ENCODE measurements around the gene CLDN18. TPM values are rescaled to one million over a fixed set of nuclear protein-coding genes. Genes with fewer than 3 reads are reported as not detected.
A peak's percentile ranks its signal among the peaks of the same experiment; 100 is the strongest.

Gene CLDN18
- total RNA-seq (not detected), total RNA-seq (0 reads per million in 2 donors)

DNA sequence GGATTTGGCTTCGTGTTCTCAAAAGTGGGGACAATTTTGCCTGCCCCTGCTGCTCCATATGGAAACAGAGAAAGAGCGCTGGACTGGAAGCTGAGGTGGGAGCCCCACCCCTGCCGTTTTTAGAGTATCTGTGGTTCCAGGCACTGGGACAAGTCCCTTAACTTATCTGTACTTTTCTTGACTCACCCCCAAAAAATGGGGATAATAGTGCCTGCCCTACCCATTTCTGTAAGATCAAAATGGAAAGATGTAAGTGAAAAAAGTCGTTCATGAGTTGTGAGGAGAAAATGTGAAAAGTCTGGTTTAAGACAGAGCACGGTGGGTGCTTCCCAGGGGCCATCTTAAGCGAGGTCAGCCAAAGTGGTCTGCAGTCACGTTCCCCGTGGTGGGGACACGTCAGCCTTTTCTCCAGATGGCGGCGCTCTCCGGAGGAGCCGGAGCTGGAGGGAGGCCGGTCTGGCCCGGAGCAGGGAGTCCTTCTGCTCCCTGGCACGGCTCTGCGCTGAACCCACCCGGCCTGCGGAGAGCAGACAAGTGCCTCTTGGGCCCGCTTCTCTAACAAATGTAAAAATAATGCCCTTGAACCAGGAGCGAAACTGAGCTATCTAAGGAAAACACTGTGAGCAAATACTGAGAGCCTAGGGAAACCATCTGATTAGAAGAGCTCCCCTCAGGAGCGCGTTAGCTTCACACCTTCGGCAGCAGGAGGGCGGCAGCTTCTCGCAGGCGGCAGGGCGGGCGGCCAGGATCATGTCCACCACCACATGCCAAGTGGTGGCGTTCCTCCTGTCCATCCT lies at the start of gene CLDN18:
CLDN18 (plus strand) TSS at position 690 of the 797 bp plus-strand sequence; CDS start at position 751, 61 bp downstream.
- no peak within 1 kb of the TSS for H3K4me3 Mint-ChIP-seq

DNA sequence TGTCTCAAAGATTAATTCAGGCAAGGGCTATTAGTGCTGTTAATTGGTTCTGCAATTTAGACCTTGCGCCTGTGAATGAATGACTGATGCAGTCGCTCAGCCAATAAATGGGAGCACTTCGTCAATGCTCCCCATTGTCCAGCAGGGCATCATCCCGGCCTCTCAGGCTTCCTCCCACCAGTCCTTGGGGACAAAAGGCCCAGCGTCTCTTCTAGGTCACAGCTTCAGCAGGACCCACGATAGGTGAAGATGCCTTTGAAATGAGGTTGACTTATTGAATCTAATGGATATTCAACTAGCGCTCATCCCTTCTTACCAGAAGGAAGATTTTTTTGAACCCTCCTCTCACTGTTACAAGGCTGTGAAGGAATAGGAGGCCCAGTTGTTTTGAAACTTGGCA lies 47.7 kb upstream of the CLDN18 start:
- no peak overlapping the region for H3K27ac Mint-ChIP-seq
- H3K4me1 Mint-ChIP-seq: no peaks in the 10 kb centered on the region
- DNase-seq (no peak), ATAC-seq (no peak)
- no peak overlapping the region for H3K4me3 Mint-ChIP-seq
- peaks cover 15% of the 10 kb centered on the region for H3K27me3 Mint-ChIP-seq
- no peaks in the 10 kb centered on the region for H3K9me3 ChIP-seq (ENCODE audit: control insufficient read depth, low read length, poor library complexity, severe bottlenecking)
- no peaks in the 10 kb centered on the region for H3K36me3 Mint-ChIP-seq (ENCODE audit: low read depth)

More for the DNA sequence above, at the start of gene CLDN18:
- Mint-ChIP-seq H3K36me3 (ENCODE audit: low read depth) (no peaks in the 10 kb centered on the region), H3K27ac (no peak within 1 kb of the TSS), H3K27me3 (peaks cover 11% of the 10 kb centered on the region), H3K4me1 (no peaks in the 10 kb centered on the region)
- DNase-seq: no peak
- H3K9me3 ChIP-seq (ENCODE audit: control insufficient read depth, low read length, poor library complexity, severe bottlenecking): no peaks in the 10 kb centered on the region
- ATAC-seq: no peak

DNA sequence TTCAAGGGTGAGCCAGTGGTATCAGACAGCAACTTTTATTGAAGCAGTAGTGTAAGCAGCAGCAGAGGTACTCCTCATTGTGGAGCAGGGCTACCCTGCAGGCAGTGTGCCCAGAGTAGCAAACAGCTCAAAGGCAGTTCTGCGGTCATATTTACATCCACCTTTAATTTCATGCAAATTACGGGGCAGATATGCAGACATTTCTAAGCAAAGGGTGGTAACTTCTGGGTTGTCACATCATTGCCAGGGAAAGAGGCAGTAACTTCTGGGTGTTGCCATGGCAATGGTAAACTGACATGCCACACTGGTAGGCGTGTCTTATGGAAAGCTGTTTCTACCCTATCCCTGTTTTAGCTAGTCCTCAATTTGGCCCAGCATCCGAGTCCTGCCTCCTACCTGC lies 46.5 kb upstream of the CLDN18 start:
- no peaks in the 10 kb centered on the region for H3K36me3 Mint-ChIP-seq (ENCODE audit: low read depth)
- no peak overlapping the region for H3K27ac Mint-ChIP-seq
- peaks cover 9% of the 10 kb centered on the region for H3K27me3 Mint-ChIP-seq
- DNase-seq (no peak), ATAC-seq (no peak)
- no peaks in the 10 kb centered on the region for H3K4me1 Mint-ChIP-seq
- H3K4me3 Mint-ChIP-seq: no peak overlapping the region
- H3K9me3 ChIP-seq (ENCODE audit: control insufficient read depth, low read length, poor library complexity, severe bottlenecking): no peaks in the 10 kb centered on the region

DNA sequence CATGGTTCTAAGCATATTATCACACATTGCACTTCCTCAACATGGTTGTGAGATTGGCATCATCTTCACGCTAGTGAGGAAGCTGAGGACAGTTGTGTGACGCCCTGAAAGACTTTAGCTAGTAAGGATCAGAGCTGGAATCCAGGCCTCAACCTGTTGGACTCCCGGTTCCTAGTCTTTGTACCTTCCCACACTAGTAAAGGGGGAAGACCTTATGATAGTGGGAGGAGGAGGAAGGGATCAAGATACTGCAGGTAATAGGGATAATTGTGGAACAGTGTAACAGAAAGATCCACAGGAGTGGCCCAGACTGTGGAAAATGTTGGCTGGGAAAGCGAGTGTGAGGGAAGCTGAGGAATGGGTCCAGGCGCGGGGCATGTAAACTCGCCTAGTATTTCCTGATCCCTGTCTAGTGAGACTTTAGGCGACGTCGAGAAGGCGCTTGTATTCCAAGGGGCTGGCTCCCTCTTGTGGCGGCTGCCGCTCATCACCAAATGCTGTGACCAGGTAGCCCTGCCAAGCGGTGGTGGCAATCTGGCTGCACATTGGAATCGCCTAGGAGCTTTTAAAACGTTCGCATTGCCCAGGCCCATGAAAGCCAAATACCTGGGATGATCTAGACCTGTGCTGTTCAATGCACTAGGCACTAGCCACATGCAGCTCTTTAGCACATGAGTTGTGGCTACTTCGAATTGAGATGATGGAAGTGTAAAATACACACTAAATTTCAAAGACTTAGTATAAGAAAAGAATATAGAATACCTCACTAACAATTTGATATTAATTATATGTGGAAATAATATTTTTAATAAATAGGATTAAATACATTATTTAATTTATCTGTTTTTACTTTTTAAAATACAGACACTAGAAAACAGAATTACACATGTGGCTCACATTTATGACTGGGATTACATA lies 38.8 kb upstream of the CLDN18 start:
- Mint-ChIP-seq H3K27me3 (no peaks in the 10 kb centered on the region), H3K4me1 (no peaks in the 10 kb centered on the region), H3K36me3 (ENCODE audit: low read depth) (no peaks in the 10 kb centered on the region), H3K27ac (no peak overlapping the region), H3K4me3 (no peak overlapping the region)
- no peaks in the 10 kb centered on the region for H3K9me3 ChIP-seq (ENCODE audit: control insufficient read depth, low read length, poor library complexity, severe bottlenecking)
- DNase-seq (peak; percentile 15 to 18 (median 16)), ATAC-seq (peak; percentile 57)

DNA sequence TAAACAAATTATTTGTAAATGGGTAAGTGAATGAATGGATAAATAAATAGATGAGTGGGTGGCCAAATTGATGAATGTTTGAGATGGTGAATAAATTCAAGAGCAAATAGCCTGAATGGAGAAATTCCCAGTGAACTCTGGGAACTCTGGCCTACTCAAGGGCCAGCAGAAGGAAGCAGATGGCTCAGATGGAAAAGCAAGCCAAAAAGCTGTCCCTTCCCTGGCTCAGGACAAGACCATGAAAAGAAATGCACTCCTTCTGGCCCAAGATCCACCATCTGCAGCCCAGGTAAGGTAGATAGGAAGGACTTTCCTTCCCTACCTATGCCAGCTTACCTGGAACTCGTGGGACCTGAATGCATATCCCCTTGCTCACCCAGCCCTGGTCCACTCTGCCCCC lies 37.6 kb upstream of the CLDN18 start:
- no peaks in the 10 kb centered on the region for H3K36me3 Mint-ChIP-seq (ENCODE audit: low read depth)
- no peaks in the 10 kb centered on the region for H3K9me3 ChIP-seq (ENCODE audit: control insufficient read depth, low read length, poor library complexity, severe bottlenecking)
- no peak overlapping the region for H3K27ac Mint-ChIP-seq
- no peak for ATAC-seq
- DNase-seq: no peak
- H3K27me3 Mint-ChIP-seq: no peaks in the 10 kb centered on the region
- no peak overlapping the region for H3K4me3 Mint-ChIP-seq
- no peaks in the 10 kb centered on the region for H3K4me1 Mint-ChIP-seq

DNA sequence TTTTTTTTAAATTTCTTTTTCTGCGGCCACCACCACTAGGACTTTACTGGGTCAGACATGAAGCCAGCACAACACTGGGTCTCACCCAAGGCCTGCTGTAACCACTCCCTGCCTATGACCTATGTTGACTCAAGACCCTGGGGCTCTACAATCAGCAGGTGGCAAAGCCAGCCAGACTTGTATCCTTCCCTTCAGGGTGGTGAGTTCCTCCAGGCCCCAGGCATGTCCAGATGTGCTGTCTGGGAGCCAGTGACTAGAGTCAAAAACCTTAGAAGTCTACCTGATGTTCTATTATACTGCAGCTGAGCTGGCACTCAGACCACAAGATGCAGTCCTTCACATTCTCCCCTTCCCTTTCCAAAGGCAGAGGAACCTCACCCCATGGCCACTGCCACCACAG lies 31.6 kb upstream of the CLDN18 start:
- H3K27ac Mint-ChIP-seq: no peak overlapping the region
- no peaks in the 10 kb centered on the region for H3K36me3 Mint-ChIP-seq (ENCODE audit: low read depth)
- no peaks in the 10 kb centered on the region for H3K4me1 Mint-ChIP-seq
- ATAC-seq: no peak
- H3K4me3 Mint-ChIP-seq: no peak overlapping the region
- H3K9me3 ChIP-seq (ENCODE audit: control insufficient read depth, low read length, poor library complexity, severe bottlenecking): no peaks in the 10 kb centered on the region
- DNase-seq: no peak
- no peaks in the 10 kb centered on the region for H3K27me3 Mint-ChIP-seq

DNA sequence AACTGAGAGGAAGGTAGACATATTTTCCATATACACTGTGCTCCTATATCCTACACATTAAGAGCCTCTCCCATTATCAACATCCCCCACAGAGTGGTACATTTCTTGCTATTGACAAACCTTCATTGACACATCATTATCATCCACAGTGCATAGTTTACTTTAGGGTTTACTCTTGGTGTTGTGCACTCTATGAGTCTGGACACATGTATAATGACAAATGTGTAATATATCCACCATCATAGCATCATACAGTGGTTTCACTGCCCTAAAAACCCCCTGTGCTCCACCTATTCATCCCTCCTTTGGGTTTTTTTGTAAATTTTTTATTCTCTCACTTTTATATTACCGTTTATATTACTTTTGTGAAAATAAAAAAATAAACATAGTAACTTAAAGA lies 22.2 kb upstream of the CLDN18 start:
- Mint-ChIP-seq H3K36me3 (ENCODE audit: low read depth) (no peaks in the 10 kb centered on the region), H3K4me1 (no peaks in the 10 kb centered on the region), H3K27me3 (no peaks in the 10 kb centered on the region), H3K27ac (no peak overlapping the region), H3K4me3 (no peak overlapping the region)
- no peaks in the 10 kb centered on the region for H3K9me3 ChIP-seq (ENCODE audit: control insufficient read depth, low read length, poor library complexity, severe bottlenecking)
- ATAC-seq: no peak
- DNase-seq: no peak

DNA sequence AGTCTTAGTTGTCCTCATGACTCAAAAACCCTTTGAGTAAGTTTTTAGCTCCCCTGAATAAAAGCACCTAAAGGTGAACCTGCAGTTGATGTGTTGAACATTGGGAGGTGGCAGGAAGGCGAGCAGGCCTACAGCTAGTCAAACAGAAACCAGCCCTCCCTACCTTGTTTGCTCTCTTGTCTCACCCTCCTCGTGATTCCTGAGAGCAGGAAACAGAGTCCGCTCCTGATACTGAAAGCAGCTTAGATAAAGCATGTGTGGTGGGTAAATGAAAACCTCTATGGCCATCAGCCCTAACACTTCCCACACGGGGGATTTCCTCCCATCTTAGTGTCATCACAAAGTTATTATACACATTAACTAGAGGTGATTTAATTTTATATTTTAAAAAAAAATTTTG lies 21.8 kb upstream of the CLDN18 start:
- DNase-seq (no peak), ATAC-seq (no peak)
- Mint-ChIP-seq H3K36me3 (ENCODE audit: low read depth) (no peaks in the 10 kb centered on the region), H3K27me3 (no peaks in the 10 kb centered on the region), H3K4me3 (no peak overlapping the region), H3K27ac (no peak overlapping the region), H3K4me1 (no peaks in the 10 kb centered on the region)
- H3K9me3 ChIP-seq (ENCODE audit: control insufficient read depth, low read length, poor library complexity, severe bottlenecking): no peaks in the 10 kb centered on the region

DNA sequence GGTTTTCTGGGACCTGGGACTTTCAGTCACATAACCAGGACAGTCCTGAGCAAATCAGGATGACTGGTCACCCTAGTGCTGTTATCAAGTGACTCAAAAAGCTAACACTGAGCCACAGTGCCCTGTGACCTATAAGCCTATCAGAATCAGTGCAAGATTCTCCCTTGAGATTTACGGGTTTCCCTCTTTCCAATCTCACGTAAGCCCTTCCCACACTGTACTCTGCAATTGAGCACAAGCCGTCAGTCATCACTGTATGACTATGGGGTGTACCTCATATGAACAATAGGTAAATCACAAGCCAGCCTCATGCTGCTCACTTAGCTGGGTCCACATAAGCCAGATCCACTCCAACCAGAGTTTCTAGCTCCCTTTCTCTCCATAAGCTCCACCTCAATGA lies 21.0 kb upstream of the CLDN18 start:
- H3K4me3 Mint-ChIP-seq: no peak overlapping the region
- no peak overlapping the region for H3K27ac Mint-ChIP-seq
- no peaks in the 10 kb centered on the region for H3K27me3 Mint-ChIP-seq
- H3K9me3 ChIP-seq (ENCODE audit: control insufficient read depth, low read length, poor library complexity, severe bottlenecking): no peaks in the 10 kb centered on the region
- DNase-seq (no peak), ATAC-seq (no peak)
- no peaks in the 10 kb centered on the region for H3K36me3 Mint-ChIP-seq (ENCODE audit: low read depth)
- H3K4me1 Mint-ChIP-seq: no peaks in the 10 kb centered on the region

DNA sequence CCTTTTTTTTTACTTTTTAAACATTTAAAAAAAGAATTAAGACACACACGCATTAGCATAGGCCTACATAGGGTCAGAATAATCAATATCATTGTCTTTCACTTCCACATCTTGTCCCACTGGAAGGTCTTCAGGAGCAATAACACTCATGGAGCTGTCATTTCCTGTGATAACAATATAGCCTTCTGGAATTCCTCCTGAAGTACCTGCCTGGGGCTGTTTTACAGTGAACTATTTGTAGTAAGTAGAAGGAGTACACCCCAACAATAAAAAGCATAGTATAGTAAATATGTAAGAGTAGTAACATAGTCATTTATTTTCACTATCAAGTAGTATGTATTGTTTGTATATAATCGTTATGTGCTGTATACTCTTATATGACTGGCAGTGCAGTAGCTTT lies 19.5 kb upstream of the CLDN18 start:
- Mint-ChIP-seq H3K4me1 (no peaks in the 10 kb centered on the region), H3K36me3 (ENCODE audit: low read depth) (no peaks in the 10 kb centered on the region), H3K27me3 (no peaks in the 10 kb centered on the region), H3K4me3 (no peak overlapping the region), H3K27ac (no peak overlapping the region)
- no peak for ATAC-seq
- DNase-seq: no peak
- no peaks in the 10 kb centered on the region for H3K9me3 ChIP-seq (ENCODE audit: control insufficient read depth, low read length, poor library complexity, severe bottlenecking)

DNA sequence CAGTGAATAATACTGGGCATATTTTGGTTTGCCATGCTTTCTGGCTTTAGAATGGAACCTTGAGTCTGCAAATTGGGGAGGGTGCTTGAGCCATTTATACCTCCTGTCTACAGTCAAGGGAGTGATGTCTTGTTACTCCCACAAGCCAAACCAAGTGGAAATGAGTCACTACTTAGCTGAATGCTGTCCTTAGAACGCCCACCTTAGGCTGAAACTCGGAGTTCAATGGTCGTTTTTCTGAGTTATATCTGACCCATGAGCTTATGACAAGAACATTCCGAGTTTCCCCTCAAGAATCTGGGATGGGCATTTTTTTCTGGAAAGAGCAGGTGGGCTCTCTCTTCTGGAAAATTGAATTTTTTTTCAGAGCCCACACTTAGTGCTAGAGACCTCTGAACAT lies 17.4 kb upstream of the CLDN18 start:
- no peaks in the 10 kb centered on the region for H3K9me3 ChIP-seq (ENCODE audit: control insufficient read depth, low read length, poor library complexity, severe bottlenecking)
- no peak overlapping the region for H3K4me3 Mint-ChIP-seq
- H3K4me1 Mint-ChIP-seq: no peaks in the 10 kb centered on the region
- no peak for ATAC-seq
- no peak overlapping the region for H3K27ac Mint-ChIP-seq
- DNase-seq: no peak
- H3K27me3 Mint-ChIP-seq: no peaks in the 10 kb centered on the region
- no peaks in the 10 kb centered on the region for H3K36me3 Mint-ChIP-seq (ENCODE audit: low read depth)

DNA sequence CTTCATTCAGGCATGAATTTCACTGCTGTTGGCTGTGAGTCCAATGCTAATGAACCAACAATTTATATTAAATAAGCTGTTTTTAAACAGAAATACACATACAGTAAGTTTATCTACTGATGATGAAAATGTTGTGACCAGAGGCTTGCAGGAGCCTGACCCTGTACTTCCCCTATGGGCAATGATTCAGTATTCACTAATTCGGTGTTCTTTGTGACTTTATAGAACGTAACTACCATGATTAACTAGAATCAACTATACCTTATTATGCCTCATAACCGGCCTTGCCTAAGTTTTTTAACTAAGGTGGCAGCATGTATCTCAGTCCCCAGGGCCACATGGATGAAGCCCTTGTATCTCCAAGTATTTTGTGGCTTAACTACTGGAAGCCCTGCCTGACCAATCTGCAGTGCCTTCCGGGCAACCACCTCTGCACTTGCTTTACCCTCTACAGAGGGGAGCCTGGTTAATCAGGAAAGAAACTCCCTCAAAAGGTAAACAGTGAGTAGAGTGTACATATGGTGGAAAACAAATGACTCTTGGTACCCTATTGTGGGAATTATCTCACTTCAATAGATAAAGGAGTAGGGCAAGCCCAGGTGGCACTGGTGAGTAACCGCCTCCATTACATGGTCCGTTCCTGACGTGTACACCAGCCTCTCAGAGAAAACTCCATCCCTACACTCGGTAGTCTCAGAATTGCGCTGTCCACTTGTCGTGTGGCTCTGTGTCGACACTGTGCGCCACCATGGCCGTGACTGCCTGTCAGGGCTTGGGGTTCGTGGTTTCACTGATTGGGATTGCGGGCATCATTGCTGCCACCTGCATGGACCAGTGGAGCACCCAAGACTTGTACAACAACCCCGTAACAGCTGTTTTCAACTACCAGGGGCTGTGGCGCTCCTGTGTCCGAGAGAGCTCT lies 11.6 kb upstream of the CLDN18 start:
- H3K9me3 ChIP-seq (ENCODE audit: control insufficient read depth, low read length, poor library complexity, severe bottlenecking): no peaks in the 10 kb centered on the region
- ATAC-seq: no peak
- no peak for DNase-seq
- Mint-ChIP-seq H3K27me3 (peaks cover 31% of the 10 kb centered on the region), H3K27ac (no peak overlapping the region), H3K36me3 (ENCODE audit: low read depth) (no peaks in the 10 kb centered on the region), H3K4me3 (no peak overlapping the region), H3K4me1 (no peaks in the 10 kb centered on the region)

DNA sequence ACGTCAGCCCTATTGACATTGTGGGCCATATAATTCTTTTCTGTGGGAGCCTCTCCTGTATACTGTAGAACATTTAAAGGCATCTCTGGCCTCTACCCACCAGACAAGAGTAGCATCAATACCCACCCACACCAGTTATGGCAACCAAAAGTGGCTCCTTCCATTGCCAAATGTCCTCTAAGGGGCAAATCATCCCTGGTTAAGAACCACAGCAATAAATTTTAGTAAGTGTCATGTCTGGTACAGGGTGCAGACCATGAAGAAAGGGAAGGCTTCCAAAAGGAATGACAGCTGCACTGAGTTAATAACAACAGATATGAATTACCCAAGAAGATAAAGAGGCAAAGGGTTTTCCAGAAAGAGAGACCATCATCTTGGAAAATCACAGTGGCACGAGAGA lies 6.9 kb upstream of the CLDN18 start:
- DNase-seq: no peak
- no peak overlapping the region for H3K4me3 Mint-ChIP-seq
- no peaks in the 10 kb centered on the region for H3K4me1 Mint-ChIP-seq

More for the DNA sequence above, 6.9 kb upstream of the CLDN18 start:
- no peak for ATAC-seq
- H3K9me3 ChIP-seq (ENCODE audit: control insufficient read depth, low read length, poor library complexity, severe bottlenecking): no peaks in the 10 kb centered on the region
- H3K27me3 Mint-ChIP-seq: peaks cover 38% of the 10 kb centered on the region
- H3K27ac Mint-ChIP-seq: no peak overlapping the region
- no peaks in the 10 kb centered on the region for H3K36me3 Mint-ChIP-seq (ENCODE audit: low read depth)
